HL-60 (cell line): ENCODE measurements around the gene SERPINC1.

Source experiments
- DNase-seq, 2 experiments: peaks; one replicate each; pipeline ENCODE4 v3.0.0-alpha.2; 2010 to 2020; ENCODE audit warnings: low read depth in 1 of 2, low spot score in 1 of 2
- H3K27ac ChIP-seq: fragments of 250-450 bp; sonication (Bioruptor Pico); replicated peaks from 2 replicates; pipeline ENCODE4 v1.5.1; 2020; ENCODE audit warnings: mild to moderate bottlenecking, moderate library complexity
- H3K27me3 ChIP-seq: fragments of 250-450 bp; sonication (Bioruptor Pico); 2 replicates; pipeline ENCODE4 v1.5.1; 2021; ENCODE audit warnings: mild to moderate bottlenecking, moderate library complexity; ENCODE audit not compliant: insufficient read depth, poor library complexity, severe bottlenecking
- H3K4me3 ChIP-seq: replicated peaks from 2 replicates; pipeline ENCODE4 v1.5.1; 2011; ENCODE audit warnings: mild to moderate bottlenecking, control low read depth, low read length; ENCODE audit not compliant: insufficient read depth
- CTCF ChIP-seq: IDR thresholded peaks from one replicate; pipeline ENCODE4 v1.5.1; 2011; ENCODE audit warnings: low read length, control low read depth, inconsistent platforms; ENCODE audit not compliant: insufficient read depth
- GABPA ChIP-seq: IDR thresholded peaks from 2 replicates; pipeline ENCODE4 v1.6.1; 2012; ENCODE audit warnings: low read depth
- POLR2AphosphoS5 ChIP-seq: IDR thresholded peaks from 2 replicates; pipeline ENCODE4 v1.6.1; 2012; ENCODE audit warnings: low read depth
- REST ChIP-seq: IDR thresholded peaks from 2 replicates; pipeline ENCODE4 v1.6.1; 2012; ENCODE audit warnings: low read depth; ENCODE audit not compliant: insufficient replicate concordance
- SPI1 ChIP-seq: IDR thresholded peaks from 2 replicates; pipeline ENCODE4 v1.6.1; 2012; ENCODE audit warnings: low read depth, mild to moderate bottlenecking, borderline replicate concordance

Gene SERPINC1

GRCh38 chr1:173954179-173954578 lies 37.1 kb upstream of the SERPINC1 start:
- no peak for DNase-seq

GRCh38 chr1:173948594-173948993 lies 31.5 kb upstream of the SERPINC1 start:
- TF ChIP-seq REST (no peak), POLR2AphosphoS5 (no peak), CTCF (no peak), SPI1 (no peak), GABPA (no peak)
- DNase-seq = no peak
- Histone ChIP-seq H3K4me3 (no peak overlapping the region), H3K27ac (no peak overlapping the region), H3K27me3 (no peaks in the 10 kb centered on the region)

More at GRCh38 chr1:173954179-173954578, 37.1 kb upstream of the SERPINC1 start:
- no peaks in the 10 kb centered on the region for H3K27me3 ChIP-seq
- no peak for TF ChIP-seq GABPA
- H3K27ac ChIP-seq = no peak overlapping the region
- H3K4me3 ChIP-seq = no peak overlapping the region

- Histone ChIP-seq H3K27me3 (no peaks in the 10 kb centered on the region), H3K4me3 (no peak overlapping the region), H3K27ac (no peak overlapping the region)
- TF ChIP-seq CTCF = no peak
- no peak for TF ChIP-seq SPI1
- DNase-seq = peak in 1 of 2 experiments; percentile 14
These were observed 29.3 kb upstream of the SERPINC1 start for GRCh38 chr1:173946380-173946921.

GRCh38 chr1:173937062-173937461 lies 19.9 kb upstream of the SERPINC1 start:
- Histone ChIP-seq H3K27me3 (no peaks in the 10 kb centered on the region), H3K27ac (no peak overlapping the region), H3K4me3 (no peak overlapping the region)
- TF ChIP-seq POLR2AphosphoS5 (no peak), REST (no peak), CTCF (no peak), GABPA (no peak)
- DNase-seq = no peak
